AG08396 (cell line): ENCODE results near the gene TRIM46.
A peak's percentile ranks its signal among the peaks of the same experiment; 100 is the strongest.

ENCODE experiments used
- DNase-seq: peaks from one replicate; pipeline ENCODE4 v3.0.0; 2012; ENCODE audit warnings: low spot score, mixed read lengths

TRIM46 gene

GRCh38 chr1:155173478-155174323, at the start of gene TRIM46:
Gene TRIM46 (plus strand): TSS chr1:155173849. CDS start chr1:155173967, 118 bp downstream.
- peak; percentile 89 for DNase-seq

- DNase-seq, result no peak
These were observed 48.9 kb upstream of the TRIM46 start for GRCh38 chr1:155124503-155125463.

- no peak for DNase-seq
These were observed 48.1 kb upstream of the TRIM46 start for GRCh38 chr1:155125511-155125945.

GRCh38 chr1:155125946-155126555, 47.6 kb upstream of the TRIM46 start:
- no peak for DNase-seq

GRCh38 chr1:155126556-155127104, 47.0 kb upstream of the TRIM46 start:
- DNase-seq, result no peak

GRCh38 chr1:155127105-155127966, 46.3 kb upstream of the TRIM46 start, which contains the start of gene EFNA1:
Gene EFNA1 (plus strand): TSS chr1:155127876. CDS start chr1:155127978, 102 bp downstream.
- peak; percentile 58 for DNase-seq

- DNase-seq, result no peak
These were observed 45.5 kb upstream of the TRIM46 start for GRCh38 chr1:155127967-155128754.

- DNase-seq, result no peak
These were observed 44.7 kb upstream of the TRIM46 start for GRCh38 chr1:155128755-155129473.

GRCh38 chr1:155130272-155131006, 43.2 kb upstream of the TRIM46 start:
- DNase-seq, result no peak

- DNase-seq, result no peak
These were observed 42.4 kb upstream of the TRIM46 start for GRCh38 chr1:155131285-155131684.

GRCh38 chr1:155131856-155132255, 41.8 kb upstream of the TRIM46 start:
- DNase-seq, result no peak

- no peak for DNase-seq
These were observed 39.8 kb upstream of the TRIM46 start for GRCh38 chr1:155133799-155134281.

- DNase-seq, result no peak
These were observed 39.3 kb upstream of the TRIM46 start for GRCh38 chr1:155134322-155134721.

- peak; percentile 92 for DNase-seq
These were observed 38.7 kb upstream of the TRIM46 start for GRCh38 chr1:155134880-155135414.

- DNase-seq, result peak; percentile 96
These were observed 38.1 kb upstream of the TRIM46 start, which contains the start of gene SLC50A1 for GRCh38 chr1:155135415-155136028. Gene SLC50A1 (plus strand): TSS chr1:155135852. CDS start chr1:155135912, 60 bp downstream.

- no peak for DNase-seq
These were observed 36.9 kb upstream of the TRIM46 start for GRCh38 chr1:155136748-155137147.

- DNase-seq, result no peak
These were observed 36.3 kb upstream of the TRIM46 start for GRCh38 chr1:155137154-155137949.
